GM11168 (cell line): ENCODE results near the gene SCGB1D2.
"Not testable (repeated sequence)": the region's sequence is repeated elsewhere in the genome, so short reads cannot be mapped to it uniquely, and the experiment has no call there.

ENCODE experiments used
- in situ Hi-C: fragments of 300-500 bp; cut with MboI; formaldehyde crosslinking; loops from one replicate; pipeline ENCODE4 v1.12.0; 2022; ENCODE audit warnings: low sequenced_read_pairs; ENCODE audit not compliant: unreplicated experiment

SCGB1D2 gene

GRCh38 chr11:62242021-62242420 lies at the start of gene SCGB1D2:
TSS of gene SCGB1D2 (plus strand) at chr11:62242239. CDS start at chr11:62242308, 69 bp downstream.
- in situ Hi-C loops: no loop called here

GRCh38 chr11:62193952-62194351 lies 48.1 kb upstream of the SCGB1D2 start:
- in situ Hi-C loops: no loop called here

GRCh38 chr11:62195010-62195409 lies 47.0 kb upstream of the SCGB1D2 start:
- in situ Hi-C loops: not testable (repeated sequence)

- in situ Hi-C loops: no loop called here
These were observed 46.1 kb upstream of the SCGB1D2 start for GRCh38 chr11:62195945-62196344.

- in situ Hi-C loops: not testable (repeated sequence)
These were observed 44.6 kb upstream of the SCGB1D2 start for GRCh38 chr11:62197400-62197799.

GRCh38 chr11:62201376-62201775 lies 40.7 kb upstream of the SCGB1D2 start:
- in situ Hi-C loops: no loop called here

- in situ Hi-C loops: no loop called here
These were observed 39.1 kb upstream of the SCGB1D2 start for GRCh38 chr11:62202910-62203309.

GRCh38 chr11:62204430-62204829 lies 37.6 kb upstream of the SCGB1D2 start:
- in situ Hi-C loops: no loop called here

- in situ Hi-C loops: no loop called here
These were observed 36.6 kb upstream of the SCGB1D2 start for GRCh38 chr11:62205441-62205840.

- in situ Hi-C loops: not testable (repeated sequence)
These were observed 35.6 kb upstream of the SCGB1D2 start for GRCh38 chr11:62206276-62207066.

- in situ Hi-C loops: no loop called here
These were observed 33.3 kb upstream of the SCGB1D2 start for GRCh38 chr11:62208785-62209144.

GRCh38 chr11:62217191-62217748 lies 24.8 kb upstream of the SCGB1D2 start:
- in situ Hi-C loops: loop anchor here (10.0 kb wide), 1 partner anchor 98 kb away; no protein-coding TSS in a partner anchor

- in situ Hi-C loops: no loop called here
These were observed 20.5 kb upstream of the SCGB1D2 start for GRCh38 chr11:62221498-62221897.

GRCh38 chr11:62223095-62223494 lies 18.9 kb upstream of the SCGB1D2 start:
- in situ Hi-C loops: no loop called here

- in situ Hi-C loops: no loop called here
These were observed 8.3 kb upstream of the SCGB1D2 start for GRCh38 chr11:62233730-62234129.

GRCh38 chr11:62236187-62236586 lies 5.9 kb upstream of the SCGB1D2 start:
- in situ Hi-C loops: no loop called here

- in situ Hi-C loops: no loop called here
These were observed 4.5 kb upstream of the SCGB1D2 start for GRCh38 chr11:62237499-62237898.

GRCh38 chr11:62238151-62238550 lies 3.9 kb upstream of the SCGB1D2 start:
- in situ Hi-C loops: no loop called here

- in situ Hi-C loops: no loop called here
These were observed 944 bp upstream of the SCGB1D2 start for GRCh38 chr11:62241095-62241494.

- in situ Hi-C loops: no loop called here
These were observed 3.3 kb downstream of the SCGB1D2 start for GRCh38 chr11:62245271-62245753.

GRCh38 chr11:62251698-62252097 lies 9.7 kb downstream of the SCGB1D2 start:
- in situ Hi-C loops: no loop called here
